ENCODE results near the gene ST6GALNAC5.

The ST6GALNAC5 gene

DNA sequence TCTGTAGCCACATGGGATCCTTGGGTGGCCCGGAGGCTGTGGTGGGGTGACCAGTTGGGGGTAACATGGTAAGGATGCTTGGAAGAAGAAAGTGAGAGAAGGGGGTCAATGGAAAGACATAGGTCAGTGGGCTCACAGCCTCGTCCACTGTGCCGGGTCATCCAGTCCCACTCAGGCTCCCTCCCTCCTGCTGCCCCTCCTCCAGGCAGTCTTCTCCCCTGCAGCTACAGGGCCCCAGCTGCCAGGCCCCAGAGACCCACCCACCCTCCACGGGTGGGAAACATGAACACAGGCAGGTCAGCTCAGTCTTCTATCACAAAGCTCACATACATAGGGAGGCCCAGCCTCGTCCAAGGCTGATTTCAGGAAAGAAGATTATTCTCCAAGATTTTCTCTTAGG is 158.3 kb downstream of the ST6GALNAC5 start:
- no peak for DNase-seq

DNA sequence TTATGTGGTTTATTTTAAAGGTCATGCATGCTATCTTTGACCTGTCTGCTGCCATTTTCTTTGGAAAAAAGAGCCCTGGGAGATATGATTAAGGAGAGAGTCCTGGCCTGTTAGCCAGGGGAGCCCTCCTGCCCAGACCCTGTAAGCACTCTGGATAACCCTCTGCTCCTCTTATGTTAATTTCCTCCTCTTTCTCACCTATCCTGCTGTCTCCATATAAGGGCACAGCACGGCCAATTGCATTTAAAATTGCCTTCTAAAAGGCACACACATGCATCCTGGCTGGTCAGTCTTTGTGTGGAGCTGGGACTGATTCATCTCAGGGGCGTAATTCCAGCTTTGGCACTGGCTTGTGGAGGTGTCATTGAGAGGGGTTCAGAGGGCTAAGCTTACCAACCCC is 158.9 kb downstream of the ST6GALNAC5 start:
- Histone ChIP-seq H3K27ac (no peak overlapping the region), H3K9me3 (ENCODE audit: severe bottlenecking) (no peaks in the 10 kb centered on the region), H3K36me3 (peaks cover 65% of the 10 kb centered on the region), H3K4me3 (ENCODE audit: low read depth, low read length) (no peak overlapping the region), H3K27me3 (ENCODE audit: insufficient read depth, low read depth, severe bottlenecking) (no peaks in the 10 kb centered on the region)
- DNase-seq, result no peak
- TF ChIP-seq, protein P1, sequence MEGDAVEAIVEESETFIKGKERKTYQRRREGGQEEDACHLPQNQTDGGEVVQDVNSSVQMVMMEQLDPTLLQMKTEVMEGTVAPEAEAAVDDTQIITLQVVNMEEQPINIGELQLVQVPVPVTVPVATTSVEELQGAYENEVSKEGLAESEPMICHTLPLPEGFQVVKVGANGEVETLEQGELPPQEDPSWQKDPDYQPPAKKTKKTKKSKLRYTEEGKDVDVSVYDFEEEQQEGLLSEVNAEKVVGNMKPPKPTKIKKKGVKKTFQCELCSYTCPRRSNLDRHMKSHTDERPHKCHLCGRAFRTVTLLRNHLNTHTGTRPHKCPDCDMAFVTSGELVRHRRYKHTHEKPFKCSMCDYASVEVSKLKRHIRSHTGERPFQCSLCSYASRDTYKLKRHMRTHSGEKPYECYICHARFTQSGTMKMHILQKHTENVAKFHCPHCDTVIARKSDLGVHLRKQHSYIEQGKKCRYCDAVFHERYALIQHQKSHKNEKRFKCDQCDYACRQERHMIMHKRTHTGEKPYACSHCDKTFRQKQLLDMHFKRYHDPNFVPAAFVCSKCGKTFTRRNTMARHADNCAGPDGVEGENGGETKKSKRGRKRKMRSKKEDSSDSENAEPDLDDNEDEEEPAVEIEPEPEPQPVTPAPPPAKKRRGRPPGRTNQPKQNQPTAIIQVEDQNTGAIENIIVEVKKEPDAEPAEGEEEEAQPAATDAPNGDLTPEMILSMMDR (IDR thresholded peaks at IDR 0.05; ENCODE audit: low read depth, low read length), result no peak

More for the DNA sequence above, 158.3 kb downstream of the ST6GALNAC5 start:
- Histone ChIP-seq H3K27ac (no peak overlapping the region), H3K4me3 (ENCODE audit: low read depth, low read length) (no peak overlapping the region), H3K9me3 (ENCODE audit: severe bottlenecking) (no peaks in the 10 kb centered on the region), H3K36me3 (peaks cover 64% of the 10 kb centered on the region), H3K27me3 (ENCODE audit: insufficient read depth, low read depth, severe bottlenecking) (no peaks in the 10 kb centered on the region)
- TF ChIP-seq, protein P1 (IDR thresholded peaks at IDR 0.05; ENCODE audit: low read depth, low read length), result no peak

DNA sequence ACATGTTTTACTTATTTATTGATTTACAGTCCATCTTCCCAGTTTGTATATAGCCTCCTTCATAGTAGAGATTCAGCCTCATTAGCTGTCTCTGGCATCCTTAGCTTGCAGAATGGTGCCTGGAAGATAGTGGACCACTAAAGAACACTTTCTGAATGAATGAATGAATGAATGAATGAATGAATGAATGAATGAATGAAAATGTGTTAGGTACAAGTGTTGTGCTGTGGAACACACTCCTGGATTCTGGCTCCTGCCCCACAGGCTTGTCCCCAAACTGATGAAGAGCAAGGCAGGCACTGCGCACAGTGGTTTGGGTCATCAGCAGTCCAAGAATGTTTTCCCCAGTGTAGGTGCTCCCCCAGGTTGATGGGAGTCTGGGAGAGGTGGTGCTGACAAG is 159.4 kb downstream of the ST6GALNAC5 start:
- Histone ChIP-seq H3K27me3 (ENCODE audit: insufficient read depth, low read depth, severe bottlenecking) (no peaks in the 10 kb centered on the region), H3K9me3 (ENCODE audit: severe bottlenecking) (no peaks in the 10 kb centered on the region), H3K36me3 (peaks cover 60% of the 10 kb centered on the region), H3K27ac (no peak overlapping the region), H3K4me3 (ENCODE audit: low read depth, low read length) (no peak overlapping the region)
- DNase-seq, result no peak
- TF ChIP-seq, protein P1 (IDR thresholded peaks at IDR 0.05; ENCODE audit: low read depth, low read length), result no peak

DNA sequence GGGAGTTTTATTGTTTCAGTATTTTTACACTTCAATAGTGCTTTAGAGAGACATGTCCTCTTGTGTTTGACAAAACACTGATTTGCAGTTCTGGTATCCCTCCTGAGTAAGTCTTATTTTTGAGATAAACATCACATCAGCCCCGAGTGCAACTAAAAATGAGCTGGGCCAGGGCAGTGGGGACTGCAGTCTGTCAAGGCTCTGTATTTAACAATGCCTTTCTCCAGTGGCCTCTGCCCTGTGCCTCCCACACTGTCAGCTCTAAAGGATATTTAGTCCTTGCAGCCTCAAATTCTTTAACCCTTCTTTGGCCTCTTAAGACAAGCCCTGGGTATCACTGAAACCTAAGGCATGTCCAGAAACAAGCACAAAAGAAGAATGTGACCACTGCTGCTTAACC is 160.6 kb downstream of the ST6GALNAC5 start:
- no peak for DNase-seq
- Histone ChIP-seq H3K36me3 (peaks cover 61% of the 10 kb centered on the region), H3K27ac (no peak overlapping the region), H3K4me3 (ENCODE audit: low read depth, low read length) (no peak overlapping the region), H3K27me3 (ENCODE audit: insufficient read depth, low read depth, severe bottlenecking) (no peaks in the 10 kb centered on the region), H3K9me3 (ENCODE audit: severe bottlenecking) (no peaks in the 10 kb centered on the region)
- TF ChIP-seq, protein P1 (IDR thresholded peaks at IDR 0.05; ENCODE audit: low read depth, low read length), result no peak

DNA sequence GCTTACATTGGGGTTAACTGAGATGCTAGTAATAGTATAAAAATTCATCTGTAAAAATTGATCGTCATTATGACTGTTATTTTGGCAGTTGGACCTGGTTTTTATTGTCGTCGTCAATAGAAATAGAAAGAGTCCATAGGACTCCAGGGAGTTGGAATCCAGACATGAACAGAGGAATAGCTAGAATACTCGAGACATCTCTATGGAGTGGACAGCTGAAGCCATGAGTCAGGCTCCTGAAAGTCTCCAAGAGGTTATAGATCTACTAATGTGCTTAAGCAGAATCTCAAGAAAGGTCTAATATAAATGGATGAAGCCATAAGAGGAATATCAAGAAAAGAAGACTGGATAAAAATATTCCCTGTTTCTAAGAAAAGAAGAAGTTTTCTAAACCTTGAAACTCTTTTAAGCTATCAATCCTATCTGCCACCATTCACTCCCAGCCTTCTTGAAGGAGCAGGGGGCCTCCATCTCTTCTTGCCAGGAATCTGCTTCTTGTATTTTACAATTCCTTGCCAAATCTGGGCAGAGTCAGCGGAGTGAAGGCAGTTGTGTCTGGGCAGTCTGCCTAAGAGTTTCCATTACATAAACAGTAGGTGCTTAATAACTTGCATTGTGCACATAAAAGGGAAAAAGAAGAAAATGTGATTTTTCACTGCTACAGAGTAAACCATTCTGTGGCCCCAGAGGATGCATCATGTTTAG is 163.3 kb downstream of the ST6GALNAC5 start:
- Histone ChIP-seq H3K27me3 (ENCODE audit: insufficient read depth, low read depth, severe bottlenecking) (no peaks in the 10 kb centered on the region), H3K4me3 (ENCODE audit: low read depth, low read length) (no peak overlapping the region), H3K27ac (no peak overlapping the region), H3K9me3 (ENCODE audit: severe bottlenecking) (no peaks in the 10 kb centered on the region), H3K36me3 (peaks cover 62% of the 10 kb centered on the region)
- no peak for DNase-seq
- TF ChIP-seq, protein P1 (IDR thresholded peaks at IDR 0.05; ENCODE audit: low read depth, low read length), result no peak
